RWPE2 (cell line): ENCODE results near the gene TECPR2.
A peak's percentile ranks its signal among the peaks of the same experiment; 100 is the strongest.

ENCODE experiments used
- ATAC-seq: fragments of 200-7000 bp; cut with Tn5 transposase; 3 replicates; pipeline ENCODE4 v1.9.1; 2021; ENCODE audit warnings: low read depth
- DNase-seq: peaks from one replicate; pipeline ENCODE4 v3.0.0-alpha.2; 2020; ENCODE audit warnings: low spot score
- H3K27ac ChIP-seq: fragments of 450-650 bp; 2 replicates; pipeline ENCODE4 v1.5.1; 2017; ENCODE audit warnings: mild to moderate bottlenecking; ENCODE audit not compliant: poor library complexity, severe bottlenecking
- H3K27me3 ChIP-seq: fragments of 250-450 bp; sonication (Bioruptor Pico); 2 replicates; pipeline ENCODE4 v1.5.1; 2021; ENCODE audit warnings: mild to moderate bottlenecking, moderate library complexity; ENCODE audit not compliant: insufficient read depth, poor library complexity, severe bottlenecking
- H3K36me3 ChIP-seq: fragments of 250-450 bp; sonication (Bioruptor Pico); 2 replicates; pipeline ENCODE4 v1.5.1; 2020; ENCODE audit warnings: low read depth, mild to moderate bottlenecking, moderate library complexity
- H3K4me1 ChIP-seq: fragments of 250-450 bp; sonication (Bioruptor Pico); 2 replicates; pipeline ENCODE4 v1.5.1; 2021; ENCODE audit warnings: mild to moderate bottlenecking, moderate library complexity; ENCODE audit not compliant: insufficient read depth, poor library complexity, severe bottlenecking
- H3K4me3 ChIP-seq: fragments of 250-450 bp; sonication (Bioruptor Pico); 2 replicates; pipeline ENCODE4 v1.5.1; 2021; ENCODE audit warnings: mild to moderate bottlenecking, moderate library complexity; ENCODE audit not compliant: severe bottlenecking
- H3K9me3 ChIP-seq: fragments of 250-450 bp; sonication (Bioruptor Pico); 2 replicates; pipeline ENCODE4 v1.5.1; 2021; ENCODE audit warnings: mild to moderate bottlenecking, moderate library complexity; ENCODE audit not compliant: severe bottlenecking
- TF ChIP-seq, protein P1 (sequence below): fragments of 450-650 bp; IDR thresholded peaks from one replicate; pipeline ENCODE4 v1.5.1; 2017; ENCODE audit warnings: mild to moderate bottlenecking, moderate library complexity; ENCODE audit not compliant: poor library complexity, severe bottlenecking

Gene TECPR2

DNA sequence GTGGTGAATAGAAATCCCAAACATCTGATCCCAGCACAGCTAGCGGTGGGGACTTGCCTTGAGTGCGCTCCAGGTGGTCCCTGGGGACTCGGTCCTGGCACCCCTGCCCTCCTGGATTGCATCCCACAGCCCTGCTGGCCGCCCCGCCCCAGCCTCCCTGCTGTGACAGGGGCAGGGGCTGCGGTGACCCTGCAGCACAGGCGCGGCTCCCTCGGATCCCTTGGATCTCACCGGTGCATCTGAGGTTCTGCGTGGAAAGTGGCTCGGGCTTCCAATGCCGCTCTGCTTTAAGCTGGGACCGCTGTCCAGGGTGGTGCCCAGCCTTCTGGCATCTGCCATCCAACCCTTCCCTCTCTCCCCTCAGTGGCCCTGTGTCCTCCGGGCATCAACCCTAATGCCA is 130.8 kb downstream of the TECPR2 start:
- H3K4me1 ChIP-seq: peaks cover 16% of the 10 kb centered on the region
- no peak overlapping the region for H3K4me3 ChIP-seq
- no peaks in the 10 kb centered on the region for H3K27me3 ChIP-seq
- TF ChIP-seq, protein P1, sequence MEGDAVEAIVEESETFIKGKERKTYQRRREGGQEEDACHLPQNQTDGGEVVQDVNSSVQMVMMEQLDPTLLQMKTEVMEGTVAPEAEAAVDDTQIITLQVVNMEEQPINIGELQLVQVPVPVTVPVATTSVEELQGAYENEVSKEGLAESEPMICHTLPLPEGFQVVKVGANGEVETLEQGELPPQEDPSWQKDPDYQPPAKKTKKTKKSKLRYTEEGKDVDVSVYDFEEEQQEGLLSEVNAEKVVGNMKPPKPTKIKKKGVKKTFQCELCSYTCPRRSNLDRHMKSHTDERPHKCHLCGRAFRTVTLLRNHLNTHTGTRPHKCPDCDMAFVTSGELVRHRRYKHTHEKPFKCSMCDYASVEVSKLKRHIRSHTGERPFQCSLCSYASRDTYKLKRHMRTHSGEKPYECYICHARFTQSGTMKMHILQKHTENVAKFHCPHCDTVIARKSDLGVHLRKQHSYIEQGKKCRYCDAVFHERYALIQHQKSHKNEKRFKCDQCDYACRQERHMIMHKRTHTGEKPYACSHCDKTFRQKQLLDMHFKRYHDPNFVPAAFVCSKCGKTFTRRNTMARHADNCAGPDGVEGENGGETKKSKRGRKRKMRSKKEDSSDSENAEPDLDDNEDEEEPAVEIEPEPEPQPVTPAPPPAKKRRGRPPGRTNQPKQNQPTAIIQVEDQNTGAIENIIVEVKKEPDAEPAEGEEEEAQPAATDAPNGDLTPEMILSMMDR: no peak
- no peaks in the 10 kb centered on the region for H3K36me3 ChIP-seq
- H3K9me3 ChIP-seq: no peaks in the 10 kb centered on the region
- ATAC-seq: no peak
- no peak overlapping the region for H3K27ac ChIP-seq
- DNase-seq: no peak

DNA sequence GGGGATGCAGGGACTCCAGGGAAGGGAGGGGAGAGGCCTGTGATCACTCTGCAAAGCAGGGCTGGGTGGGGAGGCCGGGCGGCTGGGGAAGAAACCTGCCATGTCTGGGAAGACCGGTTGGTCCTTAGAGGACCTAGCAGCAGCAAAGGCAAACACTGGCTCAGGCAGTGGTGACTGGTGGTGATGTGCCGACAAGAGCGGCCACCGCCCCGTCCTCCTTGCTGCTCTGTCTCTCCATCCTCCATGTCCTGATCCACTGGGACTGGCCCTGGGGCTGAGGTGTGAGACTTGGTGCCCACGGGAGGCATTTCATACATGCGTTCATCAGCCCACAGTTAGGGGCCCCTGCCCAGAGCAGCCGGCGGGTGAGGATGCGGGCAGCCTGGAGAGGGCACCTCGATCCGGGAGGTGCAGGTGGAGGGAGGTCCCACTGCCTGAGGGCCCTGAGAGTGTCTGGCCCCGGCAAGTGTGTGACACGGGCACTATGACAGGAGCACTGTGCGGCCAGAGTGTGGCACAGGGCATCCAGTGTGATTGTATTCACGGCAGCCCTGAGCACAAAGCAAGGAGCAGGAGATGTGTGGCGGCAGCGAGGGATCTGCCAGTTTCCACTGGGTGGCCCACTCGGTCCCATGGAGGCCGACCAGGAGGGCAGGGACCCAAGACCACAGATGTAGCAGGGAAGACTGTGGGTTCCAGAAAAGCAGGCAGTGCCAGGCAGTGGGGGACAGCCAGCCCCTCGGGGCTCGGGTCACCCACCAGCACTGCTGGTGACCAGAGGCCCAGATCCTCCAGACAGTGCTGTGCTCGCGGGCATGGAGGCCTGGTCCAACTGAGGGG is 133.0 kb downstream of the TECPR2 start:
- DNase-seq (no peak), ATAC-seq (no peak)
- Histone ChIP-seq H3K27me3 (no peaks in the 10 kb centered on the region), H3K4me3 (no peak overlapping the region), H3K27ac (no peak overlapping the region), H3K9me3 (no peaks in the 10 kb centered on the region), H3K4me1 (peaks cover 22% of the 10 kb centered on the region), H3K36me3 (no peaks in the 10 kb centered on the region)
- TF ChIP-seq, protein P1: no peak

DNA sequence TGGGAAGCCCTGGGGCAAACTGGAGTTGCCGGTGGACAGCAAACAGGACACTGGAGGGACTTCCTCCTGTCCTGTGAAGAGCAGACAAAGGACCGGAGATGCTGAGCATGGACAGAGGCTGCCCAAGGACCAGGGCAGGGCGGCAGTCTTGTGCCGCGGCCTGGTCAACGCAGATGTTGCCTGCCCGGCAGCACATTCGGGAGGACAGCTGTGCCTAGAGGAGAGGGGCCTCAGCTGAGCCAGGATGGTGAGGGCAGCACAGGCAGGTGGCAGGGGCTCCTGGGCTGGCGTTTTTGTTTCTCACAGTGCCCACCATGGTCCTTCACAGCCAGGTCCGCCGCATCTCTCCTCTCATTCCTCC is 133.6 kb downstream of the TECPR2 start:
- H3K4me1 ChIP-seq: peaks cover 20% of the 10 kb centered on the region
- no peak overlapping the region for H3K27ac ChIP-seq
- ATAC-seq: no peak
- H3K36me3 ChIP-seq: no peaks in the 10 kb centered on the region
- no peak overlapping the region for H3K4me3 ChIP-seq
- no peak for DNase-seq
- no peaks in the 10 kb centered on the region for H3K27me3 ChIP-seq
- no peaks in the 10 kb centered on the region for H3K9me3 ChIP-seq
- TF ChIP-seq, protein P1: no peak

DNA sequence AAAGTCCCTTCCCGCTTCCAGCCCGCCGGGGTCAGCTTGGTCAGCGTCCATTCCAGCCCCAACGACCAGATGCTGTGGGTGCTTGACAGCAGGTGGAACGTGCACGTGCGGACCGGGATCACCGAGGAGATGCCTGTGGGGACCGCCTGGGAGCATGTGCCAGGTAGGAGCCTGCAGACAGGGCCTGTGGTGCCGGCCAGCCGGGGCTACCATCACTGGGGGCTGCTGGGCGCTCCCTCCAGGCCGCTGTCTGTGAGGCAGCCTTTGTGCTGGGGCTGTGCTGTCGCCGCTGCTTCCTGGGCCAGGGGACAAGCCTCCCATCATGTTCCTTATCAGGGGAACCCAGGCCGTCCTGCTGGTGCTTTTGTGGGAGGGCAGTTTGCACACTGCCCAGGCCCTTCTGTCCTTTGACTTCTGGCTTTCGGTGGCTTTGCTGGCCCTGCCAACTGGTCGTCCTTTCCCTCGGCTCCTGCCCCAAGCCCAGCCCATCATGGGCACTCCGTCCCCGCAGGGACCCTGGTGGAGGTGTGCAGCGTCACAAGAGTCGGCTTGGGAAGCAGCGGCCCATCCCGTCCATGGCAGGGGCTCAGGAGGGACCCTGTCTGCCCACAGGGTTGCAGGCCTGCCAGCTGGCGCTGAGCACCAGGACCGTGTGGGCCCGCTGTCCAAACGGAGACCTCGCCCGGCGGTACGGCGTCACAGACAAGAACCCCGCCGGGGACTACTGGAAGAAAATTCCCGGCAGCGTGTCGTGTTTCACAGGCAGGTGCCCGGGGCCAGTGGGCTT is 134.4 kb downstream of the TECPR2 start:
- Histone ChIP-seq H3K27me3 (no peaks in the 10 kb centered on the region), H3K4me1 (peaks cover 15% of the 10 kb centered on the region), H3K4me3 (no peak overlapping the region), H3K9me3 (no peaks in the 10 kb centered on the region), H3K36me3 (no peaks in the 10 kb centered on the region), H3K27ac (no peak overlapping the region)
- TF ChIP-seq, protein P1: no peak
- ATAC-seq: no peak
- peak; percentile 75 for DNase-seq
